ENCODE measurements around the gene MMUT. TPM values are rescaled to one million over a fixed set of nuclear protein-coding genes. Genes with fewer than 3 reads are reported as not detected.

Gene MMUT
- total RNA-seq, 1 experiment from 2014 or later = 12.4 TPM

- TF ChIP-seq YY1 (IDR thresholded peaks at IDR 0.05; ENCODE audit: extremely low read depth, insufficient replicate concordance, low read depth, low read length) (no peak), CEBPB (IDR thresholded peaks at IDR 0.05; ENCODE audit: low read depth) (no peak), ZBTB33 (IDR thresholded peaks at IDR 0.05; ENCODE audit: extremely low read depth, insufficient replicate concordance, low read length) (no peak)
Measured at GRCh38 chr6:49506569-49507111, 43.6 kb upstream of the MMUT start (continued).

- no peak for DNase-seq (ENCODE audit: low read depth, low spot score)
- CTCF ChIA-PET = interaction anchor here (1.1 kb wide), 1 partner anchor 27 kb away, joined by 3 read pairs; no protein-coding TSS in a partner anchor
- intact Hi-C loops (cut with micrococcal nuclease) = loop anchor here (5.0 kb wide), 1 partner anchor 312 kb away; no protein-coding TSS in a partner anchor
- no peak overlapping the region for H3K4me2 ChIP-seq (ENCODE audit: low read length)
- H3K79me2 ChIP-seq (ENCODE audit: insufficient read depth, low read length) = no peaks in the 10 kb centered on the region
- H3K27ac ChIP-seq (ENCODE audit: low read depth, low read length) = no peak overlapping the region
- no TSS peak for BruUV-seq (replicated peaks)
- H3K9ac ChIP-seq (ENCODE audit: low read length) = no peak overlapping the region
- peaks cover 3% of the 10 kb centered on the region; the same call in 1 of the 2 replicates for H3K9me2 ChIP-seq (ENCODE audit: insufficient read depth)
- no peaks in the 10 kb centered on the region for H3K4me1 ChIP-seq (ENCODE audit: control insufficient read depth in 1 of 2, insufficient read depth in 2 of 2, low read length in 2 of 2)
- H2AFZ ChIP-seq (ENCODE audit: low read depth, low read length, poor library complexity, severe bottlenecking) = no peak overlapping the region
- H3K4me3 ChIP-seq (replicated peaks in 1 of 2; ENCODE audit: low read depth in 1 of 2, low read length in 2 of 2) = no peak overlapping the region
- H4K20me1 ChIP-seq (ENCODE audit: insufficient read depth) = no peaks in the 10 kb centered on the region
- POLR2A ChIA-PET = no interaction called here
- no peaks in the 10 kb centered on the region for H3K27me3 ChIP-seq (ENCODE audit: insufficient read depth, low read length)
- no peaks in the 10 kb centered on the region; a peak in 1 of 4 replicates for H3K9me3 ChIP-seq (ENCODE audit: control insufficient read depth in 1 of 2, insufficient read depth in 1 of 2, low read depth in 1 of 2, low read length in 2 of 2)
- ATAC-seq = no peak
- no peaks in the 10 kb centered on the region for H3K36me3 ChIP-seq (ENCODE audit: control insufficient read depth in 1 of 2, insufficient read depth in 2 of 2, low read length in 2 of 2)
- RAD21 ChIA-PET (ENCODE audit: low non-redundant PET in 1 of 2, low total read pairs in 2 of 2, uncharacterized antibody in 2 of 2, unreplicated experiment in 2 of 2) = interaction anchor here in 1 of 2 experiments (0.5 kb wide), 1 partner anchor 36 kb away, joined by 3 read pairs; no protein-coding TSS in a partner anchor
- TF ChIP-seq ZNF274 (IDR thresholded peaks at IDR 0.05; ENCODE audit: low read depth, low read length) = no peak
- TF ChIP-seq ATF3 (IDR thresholded peaks at IDR 0.05) = no peak
- TF ChIP-seq ELF1 (IDR thresholded peaks at IDR 0.05; ENCODE audit: borderline replicate concordance, low read depth) = no peak
- no peak for TF ChIP-seq CTCF (IDR thresholded peaks at IDR 0.05 in 2 of 3, conservative IDR thresholded peaks at IDR 0.05 in 1 of 3; ENCODE audit: borderline replicate concordance in 1 of 3, insufficient read depth in 1 of 3, low read depth in 2 of 3, low read length in 2 of 3)
- TF ChIP-seq ZFX (IDR thresholded peaks at IDR 0.05) = no peak
- TF ChIP-seq POLR2A (IDR thresholded peaks at IDR 0.05; ENCODE audit: borderline replicate concordance, extremely low read depth, insufficient read depth, insufficient read length) = no peak
- TF ChIP-seq FOSL1 (IDR thresholded peaks at IDR 0.05; ENCODE audit: low read depth) = no peak
- TF ChIP-seq YY1 (IDR thresholded peaks at IDR 0.05; ENCODE audit: extremely low read depth, insufficient replicate concordance, low read depth, low read length) = no peak
- no peak for TF ChIP-seq TCF7L2 (IDR thresholded peaks at IDR 0.05; ENCODE audit: borderline replicate concordance, extremely low read depth, insufficient read depth, insufficient read length)
- no peak for TF ChIP-seq EGR1 (IDR thresholded peaks at IDR 0.05; ENCODE audit: low read depth)
- no peak for TF ChIP-seq SRF (IDR thresholded peaks at IDR 0.05; ENCODE audit: low read depth)
- no peak for TF ChIP-seq MAX (IDR thresholded peaks at IDR 0.05)
Measured at GRCh38 chr6:49504666-49505065, 41.6 kb upstream of the MMUT start.

All from HCT116 (cell line).